ENCODE results near the gene SH3GL2.

The SH3GL2 gene

GRCh38 chr9:17735859-17736258, 157.0 kb downstream of the SH3GL2 start:
- Histone ChIP-seq H3K36me3 (no peaks in the 10 kb centered on the region), H3K4me1 (no peaks in the 10 kb centered on the region), H3K27me3 (no peaks in the 10 kb centered on the region), H3K9me3 (no peaks in the 10 kb centered on the region), H3K4me3 (no peak overlapping the region), H3K27ac (no peak overlapping the region)
- no peak for DNase-seq
- intact Hi-C loops (cut with DNase I; ENCODE audit: low total_unique reads): no loop called here
- TF ChIP-seq CTCF (IDR thresholded peaks at IDR 0.05): no peak

- no peak overlapping the region for H3K4me3 ChIP-seq
- intact Hi-C loops (cut with DNase I; ENCODE audit: low total_unique reads): no loop called here
- no peaks in the 10 kb centered on the region for H3K4me1 ChIP-seq
- no peak for TF ChIP-seq CTCF (IDR thresholded peaks at IDR 0.05)
- no peaks in the 10 kb centered on the region for H3K36me3 ChIP-seq
- no peaks in the 10 kb centered on the region for H3K27me3 ChIP-seq
- DNase-seq: no peak
- no peaks in the 10 kb centered on the region for H3K9me3 ChIP-seq
- no peak overlapping the region for H3K27ac ChIP-seq
Observed at GRCh38 chr9:17739022-17739421, 160.2 kb downstream of the SH3GL2 start.

GRCh38 chr9:17739736-17740135, 160.9 kb downstream of the SH3GL2 start:
- Histone ChIP-seq H3K27ac (no peak overlapping the region), H3K27me3 (no peaks in the 10 kb centered on the region), H3K36me3 (no peaks in the 10 kb centered on the region), H3K9me3 (no peaks in the 10 kb centered on the region), H3K4me3 (no peak overlapping the region), H3K4me1 (no peaks in the 10 kb centered on the region)
- DNase-seq: no peak
- no peak for TF ChIP-seq CTCF (IDR thresholded peaks at IDR 0.05)
- intact Hi-C loops (cut with DNase I; ENCODE audit: low total_unique reads): no loop called here

GRCh38 chr9:17742067-17742466, 163.2 kb downstream of the SH3GL2 start:
- TF ChIP-seq CTCF (IDR thresholded peaks at IDR 0.05): no peak
- intact Hi-C loops (cut with DNase I; ENCODE audit: low total_unique reads): no loop called here
- Histone ChIP-seq H3K4me1 (no peaks in the 10 kb centered on the region), H3K27ac (no peak overlapping the region), H3K4me3 (no peak overlapping the region), H3K36me3 (no peaks in the 10 kb centered on the region), H3K9me3 (no peaks in the 10 kb centered on the region), H3K27me3 (no peaks in the 10 kb centered on the region)
- DNase-seq: no peak

- H3K4me1 ChIP-seq: no peaks in the 10 kb centered on the region
- DNase-seq: no peak
- H3K27me3 ChIP-seq: no peaks in the 10 kb centered on the region
- H3K36me3 ChIP-seq: no peaks in the 10 kb centered on the region
- no peaks in the 10 kb centered on the region for H3K9me3 ChIP-seq
- TF ChIP-seq CTCF (IDR thresholded peaks at IDR 0.05): no peak
- intact Hi-C loops (cut with DNase I; ENCODE audit: low total_unique reads): no loop called here
- H3K4me3 ChIP-seq: no peak overlapping the region
- no peak overlapping the region for H3K27ac ChIP-seq
Observed at GRCh38 chr9:17744786-17745185, 165.9 kb downstream of the SH3GL2 start.

- H3K4me3 ChIP-seq: no peak overlapping the region
- no peak for DNase-seq
- H3K36me3 ChIP-seq: no peaks in the 10 kb centered on the region
- TF ChIP-seq CTCF (IDR thresholded peaks at IDR 0.05): no peak
- H3K27me3 ChIP-seq: no peaks in the 10 kb centered on the region
- H3K4me1 ChIP-seq: no peaks in the 10 kb centered on the region
- peaks cover 0 to 4% (median 0%) of the 10 kb centered on the region in 3 donors for H3K9me3 ChIP-seq
- H3K27ac ChIP-seq: no peak overlapping the region
- intact Hi-C loops (cut with DNase I; ENCODE audit: low total_unique reads): no loop called here
Observed at GRCh38 chr9:17750269-17750668, 171.4 kb downstream of the SH3GL2 start.
